Left hindlimb (tissue), 1 donor: ENCODE measurements around the gene MADD.

Source experiments
- DNase-seq: peaks from one replicate; pipeline ENCODE4 v3.0.0-alpha.2; 2018

MADD gene

DNA sequence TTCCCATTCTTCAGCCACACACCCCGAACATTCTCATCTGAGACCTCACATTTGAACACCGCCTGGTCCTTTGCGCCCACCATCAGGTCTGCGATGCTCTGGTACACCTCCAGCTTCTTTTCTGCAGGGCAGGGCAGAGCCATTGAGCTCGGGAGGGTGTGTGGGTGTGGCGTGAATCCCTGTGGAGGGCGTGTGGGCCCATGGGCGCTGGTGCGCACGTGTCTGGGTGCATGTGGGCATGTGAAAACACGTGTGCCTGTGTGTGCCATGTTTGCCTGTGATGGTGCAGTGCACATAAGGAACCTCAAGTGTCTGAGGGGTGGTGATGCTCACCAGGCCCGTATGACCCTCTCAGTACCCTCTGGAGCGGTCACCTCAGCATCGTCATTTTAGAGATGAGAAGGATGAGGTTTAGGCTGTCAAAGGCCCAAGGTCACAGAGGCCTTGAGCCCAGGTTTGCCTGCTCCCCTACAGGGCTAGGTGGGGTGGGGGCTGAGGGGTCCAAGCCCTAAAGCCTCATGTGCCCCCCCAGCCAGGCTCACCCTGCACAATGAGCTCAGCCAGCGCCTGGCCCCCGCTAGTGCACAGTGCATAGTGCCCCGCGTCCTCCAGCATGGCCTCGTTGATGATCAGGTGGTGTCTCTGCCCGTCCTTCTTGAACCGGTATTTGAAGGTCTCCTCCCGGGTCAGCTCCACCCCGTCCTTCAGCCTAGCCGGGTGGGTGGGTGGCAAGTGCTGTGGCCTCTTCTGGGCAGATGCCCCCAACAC lies 72.3 kb downstream of the MADD start:
- DNase-seq, result no peak

DNA sequence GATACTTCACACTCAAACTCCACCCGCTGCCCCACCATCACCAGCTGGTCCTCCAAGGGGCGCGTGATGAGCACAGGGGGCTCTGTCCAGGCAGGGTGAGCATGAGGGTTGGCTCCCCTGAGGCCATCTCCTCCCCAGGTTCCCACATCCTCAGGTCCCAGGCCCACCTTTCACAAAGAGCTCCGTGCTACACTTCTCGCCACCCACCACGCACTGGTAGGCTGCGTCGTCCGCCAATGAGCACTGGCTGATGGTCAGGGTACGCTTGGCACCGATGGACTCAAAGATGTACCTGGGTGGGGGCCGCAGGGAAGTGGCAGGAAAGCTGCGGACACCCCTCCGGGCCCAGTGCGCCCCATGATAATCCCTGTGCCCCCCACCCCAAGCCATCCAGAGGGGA lies 72.9 kb downstream of the MADD start:
- no peak for DNase-seq

DNA sequence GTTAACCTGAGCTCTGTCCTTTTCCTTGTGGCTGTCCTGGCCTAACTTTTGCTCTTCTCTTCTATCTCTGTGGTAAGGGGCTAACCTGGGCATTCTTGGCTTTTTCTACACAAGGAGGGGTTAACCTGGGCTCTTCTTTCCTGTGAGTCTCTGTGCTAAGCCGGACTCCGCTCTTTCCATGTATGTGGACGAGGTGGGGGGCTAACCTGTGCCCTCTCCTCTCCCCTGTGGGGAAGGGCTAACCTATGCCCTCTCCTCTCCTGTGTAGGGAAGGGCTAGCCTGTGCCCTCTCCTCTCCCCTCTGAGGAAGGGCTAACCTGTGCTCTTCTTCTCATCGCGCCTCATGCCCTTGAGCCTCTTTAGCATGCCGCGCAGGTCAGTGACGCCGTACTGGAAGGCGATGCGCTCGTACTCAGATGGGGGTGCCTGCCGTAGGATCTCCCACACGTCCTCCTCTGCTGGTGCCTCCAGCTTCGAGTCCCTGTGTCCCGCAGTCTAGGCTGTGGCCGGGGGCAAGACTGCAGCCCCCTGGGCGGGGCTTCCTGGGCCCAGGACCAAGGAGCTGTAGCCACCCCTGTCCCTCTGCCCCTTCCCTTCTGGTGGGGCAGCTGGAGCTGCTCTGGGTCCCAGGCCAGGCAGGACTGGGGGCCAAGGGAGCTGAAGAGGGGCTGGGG lies 76.1 kb downstream of the MADD start:
- no peak for DNase-seq

DNA sequence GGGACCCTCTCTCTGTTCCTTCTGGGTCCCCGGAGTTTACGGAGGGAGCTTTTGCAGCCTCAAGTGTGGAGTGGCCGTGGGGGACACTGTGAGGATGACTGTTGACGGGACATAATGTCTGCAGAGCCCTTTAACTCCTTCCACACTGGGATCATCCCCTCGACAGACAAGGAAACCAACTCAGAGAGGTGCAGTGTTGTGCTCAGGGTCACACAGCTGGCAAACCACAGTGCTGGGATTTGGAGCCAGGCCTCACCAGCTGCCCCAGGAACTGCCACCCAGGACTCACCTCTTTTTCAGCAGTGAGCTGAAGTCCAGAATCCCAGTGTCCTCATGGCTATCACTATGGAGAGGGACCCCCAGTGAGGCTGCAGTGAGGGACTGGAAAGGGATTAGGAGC lies 77.2 kb downstream of the MADD start:
- DNase-seq, result no peak

DNA sequence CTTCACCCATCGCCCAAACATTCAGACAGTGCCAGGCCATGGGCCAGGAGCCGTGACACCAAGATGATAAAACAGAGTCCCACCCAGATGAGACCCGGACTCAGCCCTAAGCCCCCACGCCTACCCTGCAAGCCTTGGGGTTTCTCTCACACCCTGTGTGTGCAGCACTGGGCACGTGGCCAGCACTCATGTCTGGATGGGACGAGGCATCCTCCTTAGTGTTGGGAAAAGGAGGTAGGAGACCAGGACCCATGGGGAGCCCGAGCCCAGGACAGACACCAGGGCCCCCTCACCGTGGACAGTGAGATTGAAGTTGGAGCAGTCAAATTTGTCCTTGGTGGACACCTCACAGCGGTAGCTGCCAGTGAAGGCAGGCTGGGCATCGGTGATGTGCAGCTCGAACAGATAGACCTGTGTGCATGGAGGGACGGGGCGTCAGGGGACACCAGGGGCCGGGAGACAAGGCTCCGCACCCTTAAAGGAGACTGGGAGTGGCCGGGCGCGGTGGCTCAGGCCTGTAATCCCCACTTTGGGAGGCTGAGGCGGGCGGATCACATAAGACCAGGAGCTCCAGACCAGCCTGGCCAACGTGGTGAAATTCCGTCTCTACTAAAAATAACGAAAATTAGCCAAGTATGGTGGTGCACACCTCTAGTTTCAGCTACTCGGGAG lies 78.3 kb downstream of the MADD start:
- no peak for DNase-seq

DNA sequence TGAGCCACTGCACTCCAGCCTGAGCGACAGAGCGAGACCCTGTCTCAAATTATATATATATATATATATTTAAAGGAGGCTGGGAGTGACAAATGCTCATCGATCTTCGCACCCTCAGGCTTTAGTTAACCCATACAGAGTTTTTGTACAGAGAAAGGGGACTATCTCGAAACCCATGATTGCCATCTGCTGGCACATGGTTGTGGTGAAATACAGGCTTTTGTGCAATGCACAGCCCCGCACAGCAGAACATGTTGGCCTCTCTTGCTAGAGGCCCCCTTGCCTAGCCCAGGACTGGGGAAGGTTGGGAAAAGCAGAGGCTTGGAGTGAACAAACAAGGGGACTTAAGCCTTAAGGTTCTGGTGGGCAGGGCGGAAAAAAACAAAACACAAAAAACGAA lies 78.9 kb downstream of the MADD start:
- no peak for DNase-seq

DNA sequence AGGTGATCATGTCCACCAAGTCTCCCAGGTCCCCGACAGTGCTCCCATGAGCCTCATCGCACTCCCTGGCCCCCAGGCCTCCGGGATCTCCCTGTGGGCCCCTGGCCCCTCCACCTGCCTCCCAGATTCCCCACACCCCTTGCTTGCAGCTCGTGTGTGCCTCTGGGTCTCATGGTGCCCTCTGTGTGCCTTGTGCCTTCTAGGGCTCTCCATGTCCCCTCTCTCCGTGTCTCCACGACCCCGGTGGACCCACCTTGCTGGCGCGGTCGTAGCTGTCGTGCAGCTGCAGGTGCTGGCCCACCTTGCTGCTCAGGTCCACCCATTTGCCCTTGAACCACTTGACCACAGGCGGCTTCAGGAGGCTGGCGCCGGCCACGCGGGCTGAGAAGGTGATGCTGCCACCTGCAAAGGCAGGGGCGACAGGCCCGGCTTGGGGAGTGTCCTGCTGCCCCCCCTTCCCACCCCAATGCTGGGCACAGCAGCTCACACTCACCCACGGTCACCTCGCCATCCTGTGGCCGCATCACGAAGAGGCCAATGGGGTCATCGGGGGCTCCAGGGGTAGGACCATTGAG lies 79.7 kb downstream of the MADD start:
- no peak for DNase-seq

DNA sequence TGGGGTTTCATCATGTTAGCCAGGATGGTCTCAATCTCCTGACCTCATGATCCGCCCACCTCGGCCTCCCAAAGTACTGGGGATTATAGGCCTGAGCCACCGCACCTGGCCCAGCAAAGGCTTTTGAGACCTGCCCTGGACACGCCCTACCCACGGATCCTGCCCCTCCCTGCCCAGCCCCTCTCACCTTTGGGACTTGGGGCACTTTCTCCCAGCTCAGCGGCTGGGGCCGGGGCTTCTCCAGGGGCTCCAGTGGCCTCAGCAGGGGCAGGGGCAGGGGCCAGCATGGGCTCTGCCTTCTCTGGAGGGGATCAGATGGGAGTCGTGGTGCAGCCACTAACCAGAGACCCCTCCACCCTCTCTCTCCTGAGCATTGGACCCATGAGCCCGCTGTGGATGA lies 80.4 kb downstream of the MADD start:
- no peak for DNase-seq

DNA sequence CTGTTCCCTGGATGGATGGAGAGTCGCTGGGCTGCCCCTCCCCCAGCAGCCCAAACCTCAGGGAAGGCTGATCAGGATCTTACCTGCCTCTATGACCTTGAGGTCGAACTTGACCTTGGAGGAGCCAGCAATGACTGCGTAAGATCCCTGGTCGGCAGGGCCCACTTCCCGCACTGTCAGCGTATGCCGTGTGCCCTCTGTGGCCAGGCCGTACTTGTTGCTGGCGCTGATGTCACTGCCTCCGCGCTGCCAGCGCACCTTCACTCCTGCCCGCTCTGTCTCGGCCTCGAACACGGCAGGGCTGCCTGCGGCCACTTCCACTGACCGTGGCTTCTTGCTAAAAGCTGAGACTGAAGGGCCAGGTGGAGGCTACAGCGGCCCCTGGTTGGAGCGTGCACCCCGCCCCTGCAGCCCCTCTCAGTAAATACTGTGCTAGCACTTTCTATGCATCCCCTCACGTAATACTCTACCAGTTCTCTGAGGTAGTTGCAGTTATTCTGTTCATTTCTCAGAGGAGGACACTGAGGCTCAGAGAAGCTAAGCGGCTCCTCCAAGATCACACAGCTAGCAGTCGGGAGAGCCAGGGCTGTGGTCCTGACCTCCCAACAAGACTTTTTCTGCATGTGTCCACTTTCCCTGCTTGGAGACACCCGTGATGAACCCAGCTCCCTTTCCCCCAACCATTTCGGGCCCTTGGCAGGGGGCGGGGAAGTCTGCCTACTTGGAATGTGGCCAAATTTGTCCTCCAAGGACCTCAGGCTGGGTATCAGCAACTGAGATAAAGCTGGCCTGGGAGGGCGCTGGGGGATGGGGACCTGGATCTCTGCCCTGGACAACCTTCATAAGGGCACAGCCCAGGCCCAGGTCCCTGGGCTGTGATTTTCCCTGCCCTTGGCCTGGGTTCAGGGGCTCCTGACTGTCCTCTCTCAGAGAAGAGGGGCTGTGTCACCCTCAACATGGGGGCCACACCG lies 81.5 kb downstream of the MADD start:
- DNase-seq, result no peak

DNA sequence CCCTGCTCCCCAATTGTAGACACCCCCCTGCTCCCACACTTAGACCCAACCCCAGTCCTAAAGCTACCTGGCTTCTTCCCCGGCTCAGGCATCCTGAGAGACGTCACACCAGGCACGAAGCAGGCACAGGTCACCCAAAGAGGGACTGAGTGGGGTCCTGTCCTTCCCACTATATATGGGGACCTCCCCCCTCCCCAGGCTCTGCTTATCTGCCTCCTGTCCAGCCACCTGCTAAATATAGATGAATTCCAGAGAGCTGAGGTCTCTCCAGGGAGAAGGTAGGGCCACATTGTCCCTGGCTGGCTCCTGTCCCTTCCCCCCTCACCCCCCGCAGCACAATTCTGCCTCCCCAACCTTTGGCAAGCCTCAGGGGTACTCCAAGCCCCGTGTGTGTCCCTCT lies 82.6 kb downstream of the MADD start, which contains the start of gene MYBPC3:
MYBPC3 (minus strand) TSS at position 147 of the 400 bp plus-strand sequence; CDS start at position 92, 55 bp downstream.
- DNase-seq, result no peak

DNA sequence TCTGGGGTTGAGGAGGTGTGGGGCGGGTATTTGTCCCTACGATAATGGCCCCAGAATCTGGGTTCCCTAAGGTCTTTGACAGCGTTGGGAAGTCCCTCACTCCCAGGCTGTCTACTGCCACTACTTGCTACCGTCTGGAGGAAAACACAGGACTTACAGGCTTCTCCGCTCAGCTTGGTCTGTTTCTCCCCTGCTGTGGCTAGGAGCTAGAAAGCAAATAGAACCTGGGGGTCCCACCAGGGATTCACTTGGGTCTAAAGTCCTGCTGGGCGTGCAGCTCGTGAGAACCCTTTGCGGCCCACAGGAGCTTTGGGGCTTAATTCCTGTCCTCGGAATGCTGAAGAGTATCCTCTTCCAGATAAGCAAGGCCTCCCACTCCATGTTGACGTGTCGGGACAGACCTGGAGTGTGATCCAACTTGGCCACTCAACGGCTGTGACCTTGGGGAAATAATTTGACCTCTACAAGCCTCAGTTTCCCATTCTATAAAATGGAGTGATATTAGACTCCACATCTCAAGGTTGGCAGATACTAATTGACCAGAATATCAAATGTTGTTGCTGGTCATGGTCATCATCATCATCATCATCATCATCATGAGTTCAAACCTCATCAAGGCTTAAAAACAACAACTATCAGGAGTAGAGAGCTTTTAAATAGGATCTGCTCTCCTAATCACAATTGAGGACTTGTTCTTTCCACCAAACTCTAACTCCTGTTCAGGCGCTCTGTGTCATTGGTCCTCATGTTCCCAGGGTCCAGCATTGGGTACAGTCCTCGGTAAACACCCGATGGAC lies 84.2 kb downstream of the MADD start:
- DNase-seq, result no peak

DNA sequence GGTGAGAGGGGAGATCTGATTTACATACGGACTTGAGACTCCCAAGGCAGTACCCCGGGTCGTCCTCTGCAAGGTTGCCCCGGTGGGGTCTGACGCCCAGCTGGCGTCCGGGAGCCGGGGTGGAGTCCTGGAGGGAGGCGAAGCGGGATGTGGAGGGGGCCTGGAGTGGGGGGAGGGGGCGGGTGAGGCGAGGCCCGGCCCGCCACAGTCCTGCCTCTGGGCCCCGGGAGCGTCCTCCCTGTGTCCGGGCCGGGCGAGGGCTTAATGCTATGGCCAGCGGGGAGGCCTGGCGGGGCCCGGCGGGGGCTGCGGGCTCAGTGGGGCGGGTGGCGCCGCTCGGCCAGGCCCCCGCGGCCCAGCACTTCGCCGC lies 85.0 kb downstream of the MADD start:
- no peak for DNase-seq

DNA sequence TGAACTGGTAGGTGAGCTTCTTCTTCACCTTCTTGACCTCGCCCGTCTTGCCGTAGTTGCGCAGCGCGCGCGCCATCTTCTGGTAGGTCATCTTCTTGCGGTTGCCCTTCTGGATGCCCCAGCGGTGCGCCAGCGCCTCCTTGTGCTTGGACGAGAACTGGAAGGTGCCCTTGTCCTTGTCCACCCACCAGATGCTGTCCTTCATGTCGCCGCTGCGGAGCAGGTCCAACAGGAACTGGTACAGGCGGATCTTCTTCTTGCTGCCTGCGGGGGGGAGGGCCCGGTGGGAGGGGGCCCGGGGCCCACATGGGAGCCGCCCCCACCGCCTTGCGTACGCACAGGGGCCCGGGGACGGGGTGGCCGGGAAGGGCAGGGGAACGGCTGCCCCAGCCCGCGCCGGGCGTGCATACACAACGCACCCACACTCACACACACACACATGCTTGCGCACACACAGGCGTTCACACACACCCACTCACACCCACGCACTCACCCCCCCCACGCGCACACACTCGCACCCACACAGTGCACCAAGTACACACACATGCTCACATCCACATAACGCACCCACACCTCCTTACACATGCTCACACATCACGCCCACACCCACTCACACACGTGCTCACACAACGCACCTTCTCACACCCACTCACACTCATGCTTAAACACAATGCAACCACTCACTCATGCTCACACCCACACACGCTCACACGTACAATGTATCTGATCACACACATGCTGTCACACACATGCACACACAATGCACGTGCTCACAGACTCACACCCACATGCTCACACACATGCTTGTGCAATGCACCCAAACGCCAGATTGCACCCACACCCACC lies 85.6 kb downstream of the MADD start:
- DNase-seq, result peak; percentile 91

DNA sequence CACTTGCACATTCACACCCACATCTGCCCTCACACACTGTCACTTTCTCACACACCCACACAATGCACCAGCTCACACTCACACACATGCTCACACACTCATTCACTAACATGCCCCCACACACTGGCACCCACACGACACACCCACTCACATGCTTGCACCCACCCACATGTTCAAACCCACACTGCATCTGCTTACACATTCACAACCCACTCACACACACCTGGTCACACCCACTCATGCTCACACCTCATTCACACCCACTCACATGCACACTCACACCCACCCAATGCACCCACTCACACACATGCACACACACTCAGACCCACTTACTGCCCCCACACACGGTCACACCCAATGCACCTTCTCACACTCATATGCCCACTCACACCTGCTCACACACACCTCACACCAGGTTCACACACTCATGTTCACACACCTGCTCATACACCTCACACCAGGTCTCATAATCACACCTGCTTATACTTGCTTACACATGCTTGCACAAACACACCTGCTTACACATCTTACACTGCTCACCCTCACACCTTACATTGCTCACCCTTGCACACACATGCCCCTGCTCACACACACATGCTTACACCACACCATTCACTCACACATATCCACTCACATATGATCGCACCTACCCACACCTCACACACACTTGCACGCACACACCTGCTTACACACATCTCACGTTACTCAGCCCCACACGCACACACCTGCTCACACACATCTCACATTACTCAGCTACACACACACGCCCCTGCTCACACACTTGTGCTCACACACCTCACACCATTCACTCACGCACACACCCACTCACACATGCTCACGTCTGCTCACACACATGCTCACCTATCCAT lies 86.4 kb downstream of the MADD start:
- no peak for DNase-seq

DNA sequence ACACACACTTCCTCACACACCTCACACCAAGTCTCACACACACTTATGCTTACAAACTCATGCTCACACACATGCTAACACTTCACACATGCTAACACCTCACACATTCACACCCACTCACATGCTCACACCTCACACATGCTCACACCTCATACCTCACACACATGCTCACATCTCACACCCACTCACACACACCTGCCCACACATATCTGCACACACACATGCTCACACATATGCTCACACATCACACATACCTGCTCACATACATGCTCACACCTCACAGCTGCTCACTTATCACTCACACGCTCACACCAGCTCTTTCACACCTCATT lies 87.0 kb downstream of the MADD start:
- no peak for DNase-seq

DNA sequence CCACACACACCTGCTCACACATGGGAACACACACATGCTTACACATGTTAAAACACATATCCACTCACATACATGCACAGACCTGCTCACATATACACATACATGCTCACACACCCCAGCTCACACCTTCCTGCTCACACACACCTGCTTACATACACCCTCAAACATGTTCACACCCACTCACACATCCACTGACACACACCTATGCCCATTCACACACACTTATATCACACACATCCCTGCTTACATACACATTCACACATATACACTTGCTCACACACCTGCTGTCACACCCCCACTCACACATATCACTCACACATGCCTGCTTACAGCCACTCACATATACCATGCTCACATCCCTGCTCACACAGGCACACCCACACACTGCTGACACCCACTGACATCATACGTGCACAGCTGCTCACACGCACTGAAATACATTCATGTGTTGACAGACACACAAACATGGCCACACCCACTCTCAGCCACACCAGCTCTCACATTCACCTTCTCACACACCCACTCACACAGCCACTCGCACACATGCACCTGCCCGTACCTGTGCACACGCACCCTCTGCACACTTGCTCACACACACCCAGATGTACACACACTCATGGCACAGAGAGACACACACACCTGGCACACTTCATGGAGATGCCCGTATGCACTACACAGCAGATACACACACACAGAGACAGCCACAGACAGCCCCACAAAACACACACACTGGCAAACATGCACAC lies 88.2 kb downstream of the MADD start:
- DNase-seq, result no peak

DNA sequence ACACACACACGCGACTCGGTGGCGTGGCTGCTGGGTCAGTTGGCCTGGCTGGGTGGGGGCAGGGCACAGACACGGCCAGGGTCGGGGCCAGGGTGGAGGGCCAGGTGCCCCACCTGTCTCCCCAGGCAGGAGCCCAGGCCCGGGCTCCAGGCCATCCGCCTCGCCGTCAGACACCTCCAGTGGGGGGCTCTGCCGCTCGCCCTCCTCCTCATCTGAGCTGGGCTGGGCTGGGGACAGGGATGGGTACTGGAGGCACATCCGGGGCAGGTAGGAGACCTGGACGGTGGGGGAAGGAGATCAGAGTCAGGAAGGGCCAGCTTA lies 88.8 kb downstream of the MADD start:
- DNase-seq, result no peak

DNA sequence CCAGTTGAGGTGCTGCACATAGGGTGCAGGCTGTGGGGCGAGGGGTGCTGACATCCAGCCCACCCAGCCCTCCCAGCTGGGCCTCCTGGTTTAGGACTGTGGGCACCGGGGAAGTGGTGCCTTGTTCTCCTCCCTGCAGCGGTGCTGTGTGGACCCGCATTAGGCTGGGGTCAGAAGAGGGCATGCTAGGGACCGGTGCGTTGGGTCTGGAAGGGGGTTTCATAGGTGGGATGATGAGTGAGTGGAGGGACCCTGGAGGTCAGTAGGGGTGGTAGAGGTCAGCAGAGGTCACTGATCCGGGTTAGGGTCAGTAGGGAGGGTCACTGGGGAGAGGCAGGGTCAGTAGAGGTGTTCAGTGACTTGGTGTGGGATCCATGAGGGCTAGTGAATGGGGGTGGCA lies 89.2 kb downstream of the MADD start:
- no peak for DNase-seq

DNA sequence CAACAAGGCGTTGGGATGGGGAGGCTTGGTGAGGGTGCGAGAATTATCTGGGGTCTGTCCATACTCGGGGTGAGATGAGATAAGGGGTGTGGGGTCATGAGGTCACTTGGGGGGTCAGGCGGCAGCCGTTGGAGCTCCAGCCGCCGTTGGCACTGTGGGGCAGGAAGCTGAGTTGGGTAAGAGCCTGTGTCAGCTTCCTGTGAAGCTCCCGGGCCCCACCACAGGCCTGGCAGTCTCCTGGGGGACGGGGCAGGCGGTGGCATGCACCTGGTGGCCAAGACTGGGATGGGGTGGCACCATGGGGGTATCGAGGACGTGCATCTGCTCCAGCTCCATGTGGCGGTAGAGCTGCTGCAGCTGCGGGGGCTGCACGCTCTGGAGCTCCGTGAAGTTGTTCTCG lies 89.7 kb downstream of the MADD start:
- no peak for DNase-seq
